Measurements from ENCODE around the gene PLA2G5.
"Not testable (repeated sequence)": the region's sequence is repeated elsewhere in the genome, so short reads cannot be mapped to it uniquely, and the experiment has no call there.

Gene PLA2G5

DNA sequence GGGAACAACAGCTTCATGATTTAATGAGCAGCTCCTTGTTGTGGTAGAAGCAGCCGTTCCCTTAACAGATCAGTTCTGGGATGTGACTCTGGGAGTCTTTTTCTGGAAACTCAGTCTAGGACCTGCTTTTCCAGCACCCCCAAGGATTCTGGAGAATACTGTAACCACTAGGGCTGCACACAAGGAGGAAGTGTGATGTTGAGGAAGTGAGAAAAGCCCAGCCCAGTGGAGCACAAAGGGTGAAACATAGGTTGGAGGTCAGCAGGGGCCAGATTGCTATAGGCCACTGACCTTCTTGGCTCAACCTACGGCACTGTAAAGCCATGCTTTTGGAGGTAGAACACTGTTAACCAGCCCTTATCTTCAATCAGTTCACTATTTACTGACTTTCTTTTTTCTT is 10.1 kb upstream of the PLA2G5 start:
- Histone ChIP-seq H3K79me2 (ENCODE audit: control insufficient read depth, low read length) (no peaks in the 10 kb centered on the region), H3K9me2 (replicated peaks; ENCODE audit: control insufficient read depth, low read length) (no peaks in the 10 kb centered on the region), H3K4me2 (ENCODE audit: low read length) (no peak overlapping the region), H3K27ac (ENCODE audit: low read depth, low read length) (no peak overlapping the region), H4K20me1 (ENCODE audit: control insufficient read depth, insufficient read depth, low read depth, low read length) (no peaks in the 10 kb centered on the region), H3K27me3 (ENCODE audit: control insufficient read depth, low read length) (no peaks in the 10 kb centered on the region; the same call in 1 of the 2 replicates), H3K4me3 (ENCODE audit: low read length) (no peak overlapping the region), H3K9me3 (ENCODE audit: control insufficient read depth, insufficient read depth, low read length) (no peaks in the 10 kb centered on the region), H3K36me3 (ENCODE audit: control insufficient read depth, low read length) (no peaks in the 10 kb centered on the region), H3F3A (ENCODE audit: control insufficient read depth, insufficient read depth) (no peaks in the 10 kb centered on the region), H3K4me1 (ENCODE audit: control insufficient read depth, low read length) (no peaks in the 10 kb centered on the region)
- TF ChIP-seq, protein P1, sequence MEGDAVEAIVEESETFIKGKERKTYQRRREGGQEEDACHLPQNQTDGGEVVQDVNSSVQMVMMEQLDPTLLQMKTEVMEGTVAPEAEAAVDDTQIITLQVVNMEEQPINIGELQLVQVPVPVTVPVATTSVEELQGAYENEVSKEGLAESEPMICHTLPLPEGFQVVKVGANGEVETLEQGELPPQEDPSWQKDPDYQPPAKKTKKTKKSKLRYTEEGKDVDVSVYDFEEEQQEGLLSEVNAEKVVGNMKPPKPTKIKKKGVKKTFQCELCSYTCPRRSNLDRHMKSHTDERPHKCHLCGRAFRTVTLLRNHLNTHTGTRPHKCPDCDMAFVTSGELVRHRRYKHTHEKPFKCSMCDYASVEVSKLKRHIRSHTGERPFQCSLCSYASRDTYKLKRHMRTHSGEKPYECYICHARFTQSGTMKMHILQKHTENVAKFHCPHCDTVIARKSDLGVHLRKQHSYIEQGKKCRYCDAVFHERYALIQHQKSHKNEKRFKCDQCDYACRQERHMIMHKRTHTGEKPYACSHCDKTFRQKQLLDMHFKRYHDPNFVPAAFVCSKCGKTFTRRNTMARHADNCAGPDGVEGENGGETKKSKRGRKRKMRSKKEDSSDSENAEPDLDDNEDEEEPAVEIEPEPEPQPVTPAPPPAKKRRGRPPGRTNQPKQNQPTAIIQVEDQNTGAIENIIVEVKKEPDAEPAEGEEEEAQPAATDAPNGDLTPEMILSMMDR (IDR thresholded peaks at IDR 0.05; ENCODE audit: low read depth, low read length, poor library complexity, severe bottlenecking) = no peak
- TF ChIP-seq EZH2phosphoT487 (IDR thresholded peaks at IDR 0.05; ENCODE audit: borderline replicate concordance, low read length) = no peak

DNA sequence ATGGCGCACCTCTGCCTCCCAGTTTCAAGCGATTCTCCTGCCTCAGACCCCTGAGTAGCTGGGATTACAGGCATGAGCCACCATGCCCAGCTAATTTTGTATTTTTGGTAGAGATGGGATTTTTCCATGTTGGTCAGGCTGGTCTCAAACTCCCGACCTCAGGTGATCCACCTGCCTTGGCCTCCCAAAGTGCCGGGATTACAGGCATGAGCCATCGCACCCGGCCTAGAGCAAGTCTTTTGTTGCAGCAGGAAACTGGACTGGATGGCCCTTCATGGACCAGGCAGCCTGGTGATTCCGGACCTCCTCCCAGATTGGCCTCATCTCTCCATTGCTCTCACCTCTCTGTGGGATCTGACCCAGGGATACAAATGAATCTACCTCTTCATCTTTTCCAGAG is 9.2 kb upstream of the PLA2G5 start:
- not testable (repeated sequence) for H3K4me2 ChIP-seq (ENCODE audit: low read length)

DNA sequence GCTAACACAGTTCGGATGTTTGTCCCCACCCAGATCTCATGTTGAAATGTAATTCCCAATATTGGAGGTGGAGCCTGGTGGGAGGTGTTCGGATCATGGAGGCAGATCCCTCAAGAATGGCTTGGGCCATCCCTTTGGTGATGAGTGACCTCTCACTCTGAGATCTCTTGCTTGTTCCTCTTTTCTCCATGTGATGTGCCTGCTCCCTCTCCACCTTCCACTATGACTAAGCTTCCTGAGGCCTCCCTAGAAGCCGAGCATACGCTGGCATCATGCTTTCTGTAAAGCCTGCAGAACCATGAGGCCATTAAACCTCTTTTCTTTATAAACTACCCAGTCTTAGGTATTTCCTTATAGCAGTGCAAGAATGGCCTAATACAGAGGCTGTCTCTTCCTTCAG is 8.1 kb upstream of the PLA2G5 start:
- Histone ChIP-seq H3K36me3 (ENCODE audit: control insufficient read depth, low read length) (no peaks in the 10 kb centered on the region), H3K9me2 (replicated peaks; ENCODE audit: control insufficient read depth, low read length) (no peaks in the 10 kb centered on the region), H3K27me3 (ENCODE audit: control insufficient read depth, low read length) (no peaks in the 10 kb centered on the region), H3K4me1 (ENCODE audit: control insufficient read depth, low read length) (no peaks in the 10 kb centered on the region), H3F3A (ENCODE audit: control insufficient read depth, insufficient read depth) (no peaks in the 10 kb centered on the region), H4K20me1 (ENCODE audit: control insufficient read depth, insufficient read depth, low read depth, low read length) (no peaks in the 10 kb centered on the region), H3K27ac (ENCODE audit: low read depth, low read length) (no peak overlapping the region), H3K4me3 (ENCODE audit: low read length) (no peak overlapping the region), H3K4me2 (ENCODE audit: low read length) (no peak overlapping the region), H3K79me2 (ENCODE audit: control insufficient read depth, low read length) (no peaks in the 10 kb centered on the region), H3K9me3 (ENCODE audit: control insufficient read depth, insufficient read depth, low read length) (no peaks in the 10 kb centered on the region)
- no peak for TF ChIP-seq EZH2phosphoT487 (IDR thresholded peaks at IDR 0.05; ENCODE audit: borderline replicate concordance, low read length)
- TF ChIP-seq, protein P1 (IDR thresholded peaks at IDR 0.05; ENCODE audit: low read depth, low read length, poor library complexity, severe bottlenecking) = no peak

More for the DNA sequence above, 9.2 kb upstream of the PLA2G5 start:
- H3K9me3 ChIP-seq (ENCODE audit: control insufficient read depth, insufficient read depth, low read length); H4K20me1 ChIP-seq (ENCODE audit: control insufficient read depth, insufficient read depth, low read depth, low read length); H3K4me3 ChIP-seq (ENCODE audit: low read length); H3K9me2 ChIP-seq (replicated peaks; ENCODE audit: control insufficient read depth, low read length); H3K36me3 ChIP-seq (ENCODE audit: control insufficient read depth, low read length); H3K27ac ChIP-seq (ENCODE audit: low read depth, low read length); H3K4me1 ChIP-seq (ENCODE audit: control insufficient read depth, low read length); H3K27me3 ChIP-seq (ENCODE audit: control insufficient read depth, low read length); H3K79me2 ChIP-seq (ENCODE audit: control insufficient read depth, low read length); H3F3A ChIP-seq (ENCODE audit: control insufficient read depth, insufficient read depth): not testable (repeated sequence)

DNA sequence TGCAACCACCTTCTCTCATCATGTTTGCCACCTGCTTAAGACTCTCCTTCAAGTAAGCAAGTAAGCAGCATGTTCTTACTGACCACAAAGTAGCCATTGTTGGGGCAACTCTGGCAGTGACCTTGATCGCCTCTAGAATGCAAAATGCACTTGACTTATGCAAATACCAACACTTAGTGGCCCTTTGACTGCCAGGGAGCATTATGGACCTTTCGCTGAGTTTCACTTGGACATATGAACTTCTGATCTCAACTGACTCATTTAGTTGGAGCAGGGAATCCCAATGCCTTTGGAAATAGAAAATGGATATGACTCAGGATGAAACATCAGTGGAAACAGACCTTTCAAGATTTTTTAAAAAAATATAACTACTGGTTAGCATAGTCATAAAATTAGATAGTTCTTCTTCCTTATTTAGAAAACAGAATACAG is 6.1 kb upstream of the PLA2G5 start:
- H3K36me3 ChIP-seq (ENCODE audit: control insufficient read depth, low read length) = no peaks in the 10 kb centered on the region
- H3K4me2 ChIP-seq (ENCODE audit: low read length) = no peak overlapping the region
- no peaks in the 10 kb centered on the region for H3K9me3 ChIP-seq (ENCODE audit: control insufficient read depth, insufficient read depth, low read length)
- no peaks in the 10 kb centered on the region for H3K9me2 ChIP-seq (replicated peaks; ENCODE audit: control insufficient read depth, low read length)
- TF ChIP-seq, protein P1 (IDR thresholded peaks at IDR 0.05; ENCODE audit: low read depth, low read length, poor library complexity, severe bottlenecking) = no peak
- no peak for TF ChIP-seq EZH2phosphoT487 (IDR thresholded peaks at IDR 0.05; ENCODE audit: borderline replicate concordance, low read length)
- H3K79me2 ChIP-seq (ENCODE audit: control insufficient read depth, low read length) = no peaks in the 10 kb centered on the region
- H3K4me1 ChIP-seq (ENCODE audit: control insufficient read depth, low read length) = no peaks in the 10 kb centered on the region
- H3K4me3 ChIP-seq (ENCODE audit: low read length) = no peak overlapping the region
- no peaks in the 10 kb centered on the region for H3F3A ChIP-seq (ENCODE audit: control insufficient read depth, insufficient read depth)
- H4K20me1 ChIP-seq (ENCODE audit: control insufficient read depth, insufficient read depth, low read depth, low read length) = no peaks in the 10 kb centered on the region
- H3K27ac ChIP-seq (ENCODE audit: low read depth, low read length) = no peak overlapping the region
- no peaks in the 10 kb centered on the region for H3K27me3 ChIP-seq (ENCODE audit: control insufficient read depth, low read length)
